ENCODE data around the gene RASGRF1. TPM values are rescaled to one million over a fixed set of nuclear protein-coding genes. Genes with fewer than 3 reads are reported as not detected.

Gene RASGRF1
- total RNA-seq, result 0.18 and 0.48 TPM in 2 replicates
- long read RNA-seq, result 0 reads

- Mint-ChIP-seq H3K36me3 (ENCODE audit: unreplicated experiment) (no peaks in the 10 kb centered on the region), H3K9me3 (ENCODE audit: unreplicated experiment) (no peaks in the 10 kb centered on the region), H3K4me3 (ENCODE audit: unreplicated experiment) (peak within 1 kb of the TSS; percentile 68), H3K27ac (ENCODE audit: unreplicated experiment) (no peak within 1 kb of the TSS), H3K27me3 (ENCODE audit: unreplicated experiment) (peaks cover 79% of the 10 kb centered on the region), H3K4me1 (ENCODE audit: unreplicated experiment) (peaks cover 10% of the 10 kb centered on the region)
- peak; percentile 82 for DNase-seq (ENCODE audit: extremely low spot score, unreplicated experiment)
- no peak for TF ChIP-seq CTCF (IDR thresholded peaks at IDR 0.05)
These were observed at the start of gene RASGRF1 for GRCh38 chr15:79090487-79091203. RASGRF1 (minus strand) TSS chr15:79090780; CDS start chr15:79090498, 282 bp downstream.

GRCh38 chr15:79136434-79137046, 46.0 kb upstream of the RASGRF1 start:
- no peak overlapping the region for H3K27ac Mint-ChIP-seq (ENCODE audit: unreplicated experiment)
- H3K4me3 Mint-ChIP-seq (ENCODE audit: unreplicated experiment), result no peak overlapping the region
- DNase-seq (ENCODE audit: extremely low spot score, unreplicated experiment), result no peak
- peaks cover 28% of the 10 kb centered on the region for H3K9me3 Mint-ChIP-seq (ENCODE audit: unreplicated experiment)
- H3K36me3 Mint-ChIP-seq (ENCODE audit: unreplicated experiment), result peaks cover 2% of the 10 kb centered on the region
- H3K27me3 Mint-ChIP-seq (ENCODE audit: unreplicated experiment), result peaks cover 2% of the 10 kb centered on the region
- peaks cover 37% of the 10 kb centered on the region for H3K4me1 Mint-ChIP-seq (ENCODE audit: unreplicated experiment)
- no peak for TF ChIP-seq CTCF (IDR thresholded peaks at IDR 0.05)

GRCh38 chr15:79133309-79133708, 42.7 kb upstream of the RASGRF1 start:
- Mint-ChIP-seq H3K27me3 (ENCODE audit: unreplicated experiment) (peaks cover 2% of the 10 kb centered on the region), H3K9me3 (ENCODE audit: unreplicated experiment) (peaks cover 26% of the 10 kb centered on the region), H3K36me3 (ENCODE audit: unreplicated experiment) (peaks cover 2% of the 10 kb centered on the region), H3K4me3 (ENCODE audit: unreplicated experiment) (no peak overlapping the region), H3K4me1 (ENCODE audit: unreplicated experiment) (peaks cover 17% of the 10 kb centered on the region), H3K27ac (ENCODE audit: unreplicated experiment) (no peak overlapping the region)
- no peak for TF ChIP-seq CTCF (IDR thresholded peaks at IDR 0.05)
- no peak for DNase-seq (ENCODE audit: extremely low spot score, unreplicated experiment)

- DNase-seq (ENCODE audit: extremely low spot score, unreplicated experiment), result no peak
- Mint-ChIP-seq H3K27me3 (ENCODE audit: unreplicated experiment) (peaks cover 4% of the 10 kb centered on the region), H3K4me3 (ENCODE audit: unreplicated experiment) (no peak overlapping the region), H3K9me3 (ENCODE audit: unreplicated experiment) (peaks cover 24% of the 10 kb centered on the region), H3K27ac (ENCODE audit: unreplicated experiment) (no peak overlapping the region), H3K4me1 (ENCODE audit: unreplicated experiment) (peaks cover 17% of the 10 kb centered on the region), H3K36me3 (ENCODE audit: unreplicated experiment) (peaks cover 2% of the 10 kb centered on the region)
- TF ChIP-seq CTCF (IDR thresholded peaks at IDR 0.05), result no peak
These were observed 42.2 kb upstream of the RASGRF1 start for GRCh38 chr15:79132770-79133169.

GRCh38 chr15:79132361-79132760, 41.8 kb upstream of the RASGRF1 start:
- Mint-ChIP-seq H3K4me1 (ENCODE audit: unreplicated experiment) (peaks cover 17% of the 10 kb centered on the region), H3K9me3 (ENCODE audit: unreplicated experiment) (peaks cover 28% of the 10 kb centered on the region), H3K4me3 (ENCODE audit: unreplicated experiment) (no peak overlapping the region), H3K27ac (ENCODE audit: unreplicated experiment) (no peak overlapping the region), H3K27me3 (ENCODE audit: unreplicated experiment) (peaks cover 7% of the 10 kb centered on the region), H3K36me3 (ENCODE audit: unreplicated experiment) (peaks cover 2% of the 10 kb centered on the region)
- no peak for TF ChIP-seq CTCF (IDR thresholded peaks at IDR 0.05)
- no peak for DNase-seq (ENCODE audit: extremely low spot score, unreplicated experiment)
